LoVo (cell line): ENCODE measurements around the gene TLX2.
"Not testable (repeated sequence)": the region's sequence is repeated elsewhere in the genome, so short reads cannot be mapped to it uniquely, and the experiment has no call there.

ENCODE experiments used
- DNase-seq: peaks from one replicate; pipeline ENCODE4 v3.0.0-alpha.2; 2016; ENCODE audit warnings: low spot score

Gene TLX2

GRCh38 chr2:74554820-74555531, 40.7 kb downstream of the TLX2 start:
- peak; percentile 42 for DNase-seq

- no peak for DNase-seq
These were observed 41.4 kb downstream of the TLX2 start for GRCh38 chr2:74555610-74556103.

- no peak for DNase-seq
These were observed 41.9 kb downstream of the TLX2 start for GRCh38 chr2:74556159-74556558.

- DNase-seq, result no peak
These were observed 42.7 kb downstream of the TLX2 start for GRCh38 chr2:74556831-74557370.

GRCh38 chr2:74558284-74559230, 44.3 kb downstream of the TLX2 start:
- DNase-seq, result no peak

- DNase-seq, result no peak
These were observed 45.7 kb downstream of the TLX2 start for GRCh38 chr2:74559912-74560311.

GRCh38 chr2:74560591-74560990, 46.3 kb downstream of the TLX2 start:
- DNase-seq, result no peak

- DNase-seq, result not testable (repeated sequence)
These were observed 46.8 kb downstream of the TLX2 start for GRCh38 chr2:74561022-74561421.

- no peak for DNase-seq
These were observed 48.0 kb downstream of the TLX2 start for GRCh38 chr2:74562126-74562775.

- DNase-seq, result no peak
These were observed 50.0 kb downstream of the TLX2 start for GRCh38 chr2:74564222-74564621.

- DNase-seq, result no peak
These were observed 52.0 kb downstream of the TLX2 start for GRCh38 chr2:74566076-74566753.

GRCh38 chr2:74566754-74567085, 52.5 kb downstream of the TLX2 start:
- DNase-seq, result no peak
